HG03066 (cell line): ENCODE measurements around the gene ELMOD3.
"Not testable (repeated sequence)": the region's sequence is repeated elsewhere in the genome, so short reads cannot be mapped to it uniquely, and the experiment has no call there.

Experiments used
- ATAC-seq: cut with Tn5 transposase; IDR thresholded peaks from one replicate; pipeline ENCODE4 v1.9.1; 2021; ENCODE audit warnings: low read depth; ENCODE audit not compliant: unreplicated experiment

Gene ELMOD3

GRCh38 chr2:85367180-85367579 lies 12.6 kb downstream of the ELMOD3 start:
- ATAC-seq: no peak

- no peak for ATAC-seq
Measured at GRCh38 chr2:85368921-85369320, 14.4 kb downstream of the ELMOD3 start.

GRCh38 chr2:85369500-85369899 lies 14.9 kb downstream of the ELMOD3 start:
- no peak for ATAC-seq

GRCh38 chr2:85371045-85371444 lies 16.5 kb downstream of the ELMOD3 start:
- ATAC-seq: no peak

GRCh38 chr2:85376291-85377065 lies 21.9 kb downstream of the ELMOD3 start:
- no peak for ATAC-seq

- ATAC-seq: no peak
Measured at GRCh38 chr2:85377083-85377482, 22.5 kb downstream of the ELMOD3 start.

GRCh38 chr2:85378257-85378656 lies 23.7 kb downstream of the ELMOD3 start:
- ATAC-seq: no peak

GRCh38 chr2:85380048-85380447 lies 25.5 kb downstream of the ELMOD3 start:
- no peak for ATAC-seq

GRCh38 chr2:85383151-85383550 lies 28.6 kb downstream of the ELMOD3 start:
- not testable (repeated sequence) for ATAC-seq

GRCh38 chr2:85383850-85384249 lies 29.3 kb downstream of the ELMOD3 start:
- ATAC-seq: no peak

- no peak for ATAC-seq
Measured at GRCh38 chr2:85385746-85386145, 31.2 kb downstream of the ELMOD3 start.

- no peak for ATAC-seq
Measured at GRCh38 chr2:85387754-85388153, 33.2 kb downstream of the ELMOD3 start.

- ATAC-seq: no peak
Measured at GRCh38 chr2:85388878-85389538, 34.4 kb downstream of the ELMOD3 start.

- ATAC-seq: no peak
Measured at GRCh38 chr2:85390941-85391669, 36.5 kb downstream of the ELMOD3 start.

- no peak for ATAC-seq
Measured at GRCh38 chr2:85393836-85394235, 39.3 kb downstream of the ELMOD3 start.

- ATAC-seq: no peak
Measured at GRCh38 chr2:85394261-85394681, 39.7 kb downstream of the ELMOD3 start.

GRCh38 chr2:85394976-85395375 lies 40.4 kb downstream of the ELMOD3 start:
- no peak for ATAC-seq

GRCh38 chr2:85395912-85396475 lies 41.4 kb downstream of the ELMOD3 start:
- ATAC-seq: no peak

- ATAC-seq: no peak
Measured at GRCh38 chr2:85396531-85397470, 42.2 kb downstream of the ELMOD3 start.

- ATAC-seq: no peak
Measured at GRCh38 chr2:85397925-85398331, 43.4 kb downstream of the ELMOD3 start.
